B cell (primary cell): ENCODE data around the gene MAPK8. TPM values are rescaled to one million over a fixed set of nuclear protein-coding genes. Genes with fewer than 3 reads are reported as not detected.

ENCODE experiments used
- ATAC-seq: fragments of 200-7000 bp; cut with Tn5 transposase; one replicate; pipeline ENCODE4 v1.10.0; 2021; ENCODE audit warnings: low read depth, mild to moderate bottlenecking, moderate number of reproducible peaks, moderate library complexity
- CTCF ChIA-PET: fragments of 350-600 bp; sonication (Branson Sonifier 250); formaldehyde crosslinking; loops from one replicate; lab custom pipeline; 2021; ENCODE audit warnings: antibody characterized with exemption, inconsistent platforms; lab: Charles Lee
- POLR2A ChIA-PET: fragments of 350-600 bp; sonication (Branson Sonifier 250); formaldehyde crosslinking; loops from one replicate; lab custom pipeline; 2021; ENCODE audit warnings: antibody characterized with exemption; lab: Charles Lee
- DNase-seq: peaks from one replicate; pipeline ENCODE4 v3.0.0; 2013
- H2AFZ ChIP-seq: 2 replicates; pipeline ENCODE4 v1.6.1; 2012; ENCODE audit warnings: mild to moderate bottlenecking, low read depth, low read length; ENCODE audit not compliant: insufficient read depth, poor library complexity, severe bottlenecking
- H3K27ac ChIP-seq, 2 donors: 1 replicate in 1 of 2; 2 replicates in 1 of 2; pipeline ENCODE4 v1.5.1; 2012 to 2013; ENCODE audit warnings: low read length in 2 of 2, mild to moderate bottlenecking in 2 of 2, moderate library complexity in 1 of 2
- H3K27me3 ChIP-seq, 4 experiments: fragments of 200-600 bp in 1 of 4; sonication (generic) in 1 of 4; replicated peaks in 1 of 4; 1 replicate in 2 of 4; 2 replicates in 2 of 4; pipeline versions ENCODE4 v1.6.1 to v1.7.0; 2013 to 2016; ENCODE audit warnings: low read length in 3 of 4, mild to moderate bottlenecking in 2 of 4, mixed read lengths in 1 of 4, moderate library complexity in 1 of 4; ENCODE audit not compliant: insufficient read depth in 4 of 4, control insufficient read depth in 3 of 4; ENCODE audit errors: control extremely low read depth in 1 of 4
- H3K36me3 ChIP-seq, 2 experiments: replicated peaks in 1 of 2; 1 replicate in 1 of 2; 2 replicates in 1 of 2; pipeline versions ENCODE4 v1.6.1 to v1.7.1; 2013; ENCODE audit warnings: low read length in 1 of 2; ENCODE audit not compliant: insufficient read depth in 2 of 2, control insufficient read depth in 1 of 2; ENCODE audit errors: control extremely low read depth in 1 of 2, extremely low read depth in 1 of 2
- H3K4me1 ChIP-seq, 2 donors: fragments of 200-600 bp in 1 of 2; sonication (generic) in 1 of 2; 1 replicate in 1 of 2; 2 replicates in 1 of 2; pipeline versions ENCODE4 v1.5.1 to v1.6.1; 2013 to 2017; ENCODE audit warnings: low read length in 2 of 2; ENCODE audit not compliant: control insufficient read depth in 2 of 2, insufficient read depth in 2 of 2
- H3K4me2 ChIP-seq: replicated peaks from 2 replicates; pipeline ENCODE3; 2012; ENCODE audit warnings: mild to moderate bottlenecking, low read depth, low read length; ENCODE audit not compliant: poor library complexity, severe bottlenecking
- H3K4me3 ChIP-seq, 5 experiments: fragments of 200-600 bp in 1 of 5; sonication (generic) in 1 of 5; 1 replicate in 3 of 5; 2 replicates in 2 of 5; pipeline versions ENCODE4 v1.5.1 to v1.7.0; 2011 to 2016; ENCODE audit warnings: low read length in 4 of 5, mild to moderate bottlenecking in 4 of 5, low read depth in 2 of 5, control low read depth in 1 of 5, moderate library complexity in 1 of 5; ENCODE audit not compliant: insufficient read depth in 1 of 5; ENCODE audit errors: control extremely low read depth in 1 of 5, extremely low read depth in 1 of 5
- H3K79me2 ChIP-seq: fragments of 200-600 bp; sonication (generic); one replicate; pipeline ENCODE4 v1.6.0; 2016; ENCODE audit warnings: low read length; ENCODE audit not compliant: control insufficient read depth, insufficient read depth
- H3K9ac ChIP-seq: fragments of 200-600 bp; sonication (generic); 2 replicates; pipeline ENCODE4 v1.6.1; 2017; ENCODE audit warnings: mild to moderate bottlenecking, low read length, moderate library complexity
- H3K9me3 ChIP-seq, 3 donors: one replicate each; pipeline versions ENCODE4 v1.6.1 to v1.7.1; 2013; ENCODE audit warnings: low read length in 2 of 3; ENCODE audit not compliant: control insufficient read depth in 2 of 3, insufficient read depth in 1 of 3; ENCODE audit errors: control extremely low read depth in 1 of 3
- H4K20me1 ChIP-seq: 2 replicates; pipeline ENCODE4 v1.6.0; 2012; ENCODE audit warnings: mild to moderate bottlenecking, low read length; ENCODE audit not compliant: insufficient read depth, control insufficient read depth, poor library complexity, severe bottlenecking
- H3K27ac Mint-ChIP-seq: one replicate; pipeline ENCODE4 v1.8.0; 2021; ENCODE audit warnings: mixed read lengths
- H3K27me3 Mint-ChIP-seq: one replicate; pipeline ENCODE4 v1.8.0; 2021; ENCODE audit warnings: mixed read lengths
- H3K4me1 Mint-ChIP-seq: one replicate; pipeline ENCODE4 v1.8.0; 2021; ENCODE audit warnings: mixed read lengths
- H3K4me3 Mint-ChIP-seq: one replicate; pipeline ENCODE4 v1.8.0; 2021; ENCODE audit warnings: mixed read lengths
- H3K9me3 Mint-ChIP-seq: one replicate; pipeline ENCODE4 v1.8.0; 2022; ENCODE audit warnings: mixed read lengths; ENCODE audit not compliant: insufficient read depth
- EZH2 ChIP-seq: IDR thresholded peaks from 2 replicates; pipeline ENCODE4 v1.6.1; 2012; ENCODE audit warnings: borderline replicate concordance, low read depth, mild to moderate bottlenecking, moderate library complexity, low read length; ENCODE audit not compliant: insufficient read depth, poor library complexity, severe bottlenecking
- WGBS: methylation state at CpG from one replicate; pipeline ENCODE4 v1.1.5; 2013; ENCODE audit warnings: missing lambda C conversion rate; ENCODE audit not compliant: insufficient coverage; 5-methylcytosine and 5-hydroxymethylcytosine counted together
- intact Hi-C: fragments of 100-400 bp; cut with micrococcal nuclease; formaldehyde crosslinking; loops from one replicate; pipeline ENCODE4 v1.10.0; 2022
- polyA plus RNA-seq: library from polyadenylated mRNA; depleted of rRNA; stranded (reverse); fragments of >200 nt; gene quantifications from 2 replicates; pipeline ENCODE4 v1.2.3, GENCODE V29; 2012
- total RNA-seq, 2 donors: library from RNA; stranded (reverse); fragments of 120-200 nt in 1 of 2; gene quantifications; 1 replicate in 1 of 2; 2 replicates in 1 of 2; pipeline versions ENCODE4 v1.2.3 to v1.2.4, GENCODE V29; 2013 to 2022
- TF ChIP-seq, protein P1 (sequence below): fragments of 200-600 bp; IDR thresholded peaks from one replicate; pipeline ENCODE4 v1.8.0; 2022; ENCODE audit warnings: antibody characterized with exemption, mild to moderate bottlenecking

The MAPK8 gene
- total and polyA plus RNA-seq, 2 donors (not counting 1 experiment from before 2014, with no cell fraction given): 13.7 to 40.0 TPM

GRCh38 chr10:48444861-48445841 is 138.7 kb downstream of the MAPK8 start:
- no peaks in the 10 kb centered on the region for H3K4me1 ChIP-seq
- peaks cover 0 to 3% (median 0%) of the 10 kb centered on the region in 3 donors for H3K9me3 ChIP-seq
- H3K4me3 ChIP-seq: no peak overlapping the region
- ChIA-PET POLR2A (no interaction called here), CTCF (no interaction called here)
- Mint-ChIP-seq H3K4me3 (no peak overlapping the region), H3K4me1 (no peaks in the 10 kb centered on the region), H3K27ac (no peak overlapping the region), H3K9me3 (no peaks in the 10 kb centered on the region), H3K27me3 (peaks cover 5% of the 10 kb centered on the region)
- H3K27me3 ChIP-seq: no peaks in the 10 kb centered on the region
- DNase-seq (no peak), ATAC-seq (no peak)
- H3K9ac ChIP-seq: no peak overlapping the region
- H3K4me2 ChIP-seq: no peak overlapping the region
- no peak overlapping the region for H2AFZ ChIP-seq
- H3K79me2 ChIP-seq: no peaks in the 10 kb centered on the region
- intact Hi-C loops: no loop called here
- no peak for TF ChIP-seq EZH2
- TF ChIP-seq, protein P1, sequence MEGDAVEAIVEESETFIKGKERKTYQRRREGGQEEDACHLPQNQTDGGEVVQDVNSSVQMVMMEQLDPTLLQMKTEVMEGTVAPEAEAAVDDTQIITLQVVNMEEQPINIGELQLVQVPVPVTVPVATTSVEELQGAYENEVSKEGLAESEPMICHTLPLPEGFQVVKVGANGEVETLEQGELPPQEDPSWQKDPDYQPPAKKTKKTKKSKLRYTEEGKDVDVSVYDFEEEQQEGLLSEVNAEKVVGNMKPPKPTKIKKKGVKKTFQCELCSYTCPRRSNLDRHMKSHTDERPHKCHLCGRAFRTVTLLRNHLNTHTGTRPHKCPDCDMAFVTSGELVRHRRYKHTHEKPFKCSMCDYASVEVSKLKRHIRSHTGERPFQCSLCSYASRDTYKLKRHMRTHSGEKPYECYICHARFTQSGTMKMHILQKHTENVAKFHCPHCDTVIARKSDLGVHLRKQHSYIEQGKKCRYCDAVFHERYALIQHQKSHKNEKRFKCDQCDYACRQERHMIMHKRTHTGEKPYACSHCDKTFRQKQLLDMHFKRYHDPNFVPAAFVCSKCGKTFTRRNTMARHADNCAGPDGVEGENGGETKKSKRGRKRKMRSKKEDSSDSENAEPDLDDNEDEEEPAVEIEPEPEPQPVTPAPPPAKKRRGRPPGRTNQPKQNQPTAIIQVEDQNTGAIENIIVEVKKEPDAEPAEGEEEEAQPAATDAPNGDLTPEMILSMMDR: no peak
- no peaks in the 10 kb centered on the region for H4K20me1 ChIP-seq
- WGBS: 86% methylated on average over 20 of the region's 20 CpGs
- H3K27ac ChIP-seq: no peak overlapping the region
- no peaks in the 10 kb centered on the region for H3K36me3 ChIP-seq

- no peaks in the 10 kb centered on the region for H3K9me3 Mint-ChIP-seq
- DNase-seq: no peak
- Histone ChIP-seq H3K79me2 (no peaks in the 10 kb centered on the region), H3K4me1 (no peaks in the 10 kb centered on the region), H3K4me2 (no peak overlapping the region), H3K27ac (no peak overlapping the region), H3K27me3 (no peaks in the 10 kb centered on the region), H3K9me3 (peaks cover 0 to 3% (median 0%) of the 10 kb centered on the region in 3 donors), H2AFZ (no peak overlapping the region), H3K4me3 (no peak overlapping the region), H3K36me3 (no peaks in the 10 kb centered on the region), H3K9ac (no peak overlapping the region), H4K20me1 (no peaks in the 10 kb centered on the region)
- H3K4me1 Mint-ChIP-seq: no peaks in the 10 kb centered on the region
- ATAC-seq: no peak
- ChIA-PET CTCF (no interaction called here), POLR2A (no interaction called here)
- H3K27ac Mint-ChIP-seq: no peak overlapping the region
- H3K4me3 Mint-ChIP-seq: no peak overlapping the region
- intact Hi-C loops: no loop called here
- peaks cover 5% of the 10 kb centered on the region for H3K27me3 Mint-ChIP-seq
- TF ChIP-seq, protein P1: no peak
- no peak for TF ChIP-seq EZH2
- 76% methylated on average over 7 of the region's 7 CpGs for WGBS
These were observed 139.5 kb downstream of the MAPK8 start for GRCh38 chr10:48445932-48446331.
